Activated gamma-delta T cell treated with Interleukin-2 at 50 U/mL for 16 hours (primary cell): ENCODE data around the gene NCKAP1.
"Not testable (repeated sequence)": the region's sequence is repeated elsewhere in the genome, so short reads cannot be mapped to it uniquely, and the experiment has no call there.

Experiments used
- DNase-seq: peaks from one replicate; pipeline ENCODE4 v3.0.0-alpha.2; 2020

NCKAP1 gene

DNA sequence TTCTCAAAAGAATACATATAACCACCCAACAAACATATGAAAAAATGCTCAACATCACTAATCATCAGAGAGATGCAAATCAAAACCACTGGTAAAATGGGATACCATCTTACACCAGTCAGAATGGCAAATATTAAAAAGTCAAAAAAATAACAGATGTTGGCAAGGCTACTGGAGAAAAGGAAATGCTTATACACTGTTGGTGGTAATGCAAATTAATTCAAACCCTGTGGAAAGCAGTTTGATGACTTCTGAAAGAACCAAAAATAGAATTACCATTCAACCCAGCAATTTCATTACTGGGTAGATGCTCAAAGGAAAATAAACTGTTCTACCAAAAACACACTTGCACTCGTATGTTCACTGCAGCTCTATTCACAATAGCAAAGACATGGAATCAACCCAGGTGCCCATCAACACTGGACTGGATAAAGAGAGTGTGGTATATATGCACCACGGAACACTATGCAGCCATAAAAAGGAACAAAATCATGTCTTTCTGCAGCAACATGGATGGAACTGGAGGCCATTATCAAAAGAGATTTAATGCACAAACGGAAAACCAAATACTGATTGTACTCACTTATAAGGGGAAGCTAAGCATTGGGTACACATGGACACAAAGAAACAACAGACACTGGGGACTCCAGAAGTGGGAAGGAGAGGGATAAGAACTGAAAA lies 38.8 kb downstream of the NCKAP1 start:
- no peak for DNase-seq

DNA sequence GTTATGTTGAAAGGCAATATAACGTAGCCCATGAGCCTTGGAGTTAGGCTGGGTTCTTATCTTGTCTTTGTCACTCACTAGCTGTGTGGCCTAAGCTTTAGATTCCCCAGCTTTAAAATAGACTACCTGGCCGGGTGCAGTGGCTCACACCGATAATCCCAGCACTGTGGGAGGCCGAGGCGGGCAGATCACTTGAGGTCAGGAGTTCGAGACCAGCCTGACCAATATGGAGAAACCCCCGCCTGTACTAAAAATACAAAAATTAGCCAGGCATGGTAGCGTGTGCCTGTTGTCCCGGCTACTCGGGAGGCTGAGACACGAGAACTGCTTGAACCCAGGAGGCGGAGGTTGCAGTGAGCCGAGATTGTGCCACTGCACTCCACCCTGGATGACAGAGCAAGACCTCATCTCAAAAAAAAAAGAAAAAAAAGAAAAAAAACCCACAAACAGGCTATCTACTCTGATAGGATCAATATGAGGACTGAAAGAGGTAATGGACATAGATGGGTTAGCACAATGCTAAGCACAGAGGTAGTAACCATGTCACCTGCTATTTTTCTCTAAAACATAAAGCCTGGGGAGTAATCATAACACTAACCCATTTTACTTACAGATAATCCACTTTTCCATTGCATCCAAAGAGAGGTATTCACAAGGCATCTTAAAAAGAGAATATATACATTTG lies 43.9 kb downstream of the NCKAP1 start:
- DNase-seq = no peak

DNA sequence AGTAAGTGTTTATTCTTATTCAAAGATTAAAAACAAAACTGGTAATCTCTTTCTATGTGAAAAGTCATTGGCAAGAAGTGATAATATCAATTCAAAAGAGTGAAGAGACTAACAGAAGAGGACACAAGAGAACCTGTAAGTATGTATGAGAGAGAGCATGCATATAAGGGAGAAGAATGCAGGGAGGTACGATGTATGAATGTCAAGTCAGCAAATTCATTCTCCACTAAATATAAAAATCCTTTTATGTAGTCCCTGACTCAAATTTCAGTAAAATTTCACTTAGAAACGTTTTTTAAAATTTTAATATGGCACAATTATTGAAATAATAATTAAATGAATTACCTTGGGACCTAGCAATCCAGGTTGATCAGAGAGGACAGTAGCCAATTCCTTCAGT lies 55.3 kb downstream of the NCKAP1 start:
- no peak for DNase-seq

DNA sequence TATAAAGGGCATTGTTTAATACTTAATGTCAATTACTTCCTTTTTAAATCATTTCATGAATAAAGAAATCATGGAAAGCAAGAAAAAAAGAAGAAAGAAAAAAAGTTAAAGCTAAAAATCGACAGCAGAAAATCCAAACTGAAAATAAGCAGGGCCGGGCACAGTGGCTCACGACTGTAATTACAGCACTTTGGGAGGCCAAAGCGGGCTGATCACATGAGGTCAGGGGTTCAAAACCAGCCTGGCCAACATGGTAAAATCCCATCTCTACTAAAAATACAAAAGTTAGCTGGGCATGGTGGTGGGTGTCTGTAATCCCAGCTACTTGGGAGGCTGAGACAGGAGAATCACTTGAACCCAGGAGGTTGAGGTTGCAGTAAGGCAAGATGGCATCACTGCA lies 56.8 kb downstream of the NCKAP1 start:
- not testable (repeated sequence) for DNase-seq

DNA sequence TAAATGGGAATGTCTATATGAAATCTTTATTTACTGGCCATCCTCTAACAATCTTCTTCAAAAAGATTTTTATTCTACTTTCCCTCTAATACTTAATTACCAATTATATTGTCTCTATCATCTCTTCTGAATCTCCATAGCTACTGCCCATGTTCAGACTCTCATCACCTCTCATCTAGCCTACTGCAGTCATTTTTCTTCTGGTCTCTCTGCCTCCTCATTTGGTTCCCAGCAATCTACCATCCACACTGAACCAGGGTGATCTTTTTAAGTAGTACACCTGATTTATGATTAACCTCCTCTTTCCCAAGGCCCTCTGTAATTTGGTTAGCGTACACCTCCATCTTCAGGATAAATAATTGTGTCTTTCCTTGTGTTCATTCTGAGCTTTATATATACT lies 57.6 kb downstream of the NCKAP1 start:
- DNase-seq = no peak

DNA sequence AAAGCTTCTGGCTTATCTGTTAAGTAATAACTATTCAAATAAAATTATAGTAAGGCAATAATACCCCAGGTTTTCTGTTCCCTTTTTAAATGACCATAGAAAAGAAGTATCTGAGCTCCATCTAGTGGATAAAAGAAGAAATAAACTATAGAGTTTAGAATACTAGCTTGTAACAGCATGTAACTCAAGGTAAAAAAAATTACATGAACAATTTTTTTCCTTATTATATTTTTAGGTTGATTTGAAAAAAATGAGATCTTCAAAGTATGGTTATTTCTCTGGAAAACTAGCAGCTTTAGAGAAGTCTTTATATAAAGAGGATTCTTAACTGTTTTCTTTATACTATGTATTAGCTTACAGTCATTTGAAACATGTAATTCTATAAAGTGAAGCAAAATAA lies 58.1 kb downstream of the NCKAP1 start:
- no peak for DNase-seq

DNA sequence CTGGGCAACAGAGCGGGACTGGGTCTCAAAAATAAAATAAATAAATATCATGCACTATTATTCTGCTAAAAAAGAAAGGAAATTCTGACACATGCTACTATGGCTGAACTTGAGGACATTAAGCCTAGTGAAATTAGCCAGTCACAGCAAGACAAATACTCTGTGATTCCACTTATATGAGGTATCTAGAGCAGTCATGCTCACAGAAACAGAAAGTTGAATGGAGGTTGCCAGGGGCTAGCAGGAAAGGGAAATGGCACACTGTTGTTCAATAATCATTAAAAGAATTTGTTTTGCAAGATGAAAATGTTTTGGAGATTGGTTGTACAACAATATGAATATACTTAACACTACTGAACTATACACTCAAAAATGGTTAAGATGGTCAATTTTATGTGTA lies 60.8 kb downstream of the NCKAP1 start:
- no peak for DNase-seq

DNA sequence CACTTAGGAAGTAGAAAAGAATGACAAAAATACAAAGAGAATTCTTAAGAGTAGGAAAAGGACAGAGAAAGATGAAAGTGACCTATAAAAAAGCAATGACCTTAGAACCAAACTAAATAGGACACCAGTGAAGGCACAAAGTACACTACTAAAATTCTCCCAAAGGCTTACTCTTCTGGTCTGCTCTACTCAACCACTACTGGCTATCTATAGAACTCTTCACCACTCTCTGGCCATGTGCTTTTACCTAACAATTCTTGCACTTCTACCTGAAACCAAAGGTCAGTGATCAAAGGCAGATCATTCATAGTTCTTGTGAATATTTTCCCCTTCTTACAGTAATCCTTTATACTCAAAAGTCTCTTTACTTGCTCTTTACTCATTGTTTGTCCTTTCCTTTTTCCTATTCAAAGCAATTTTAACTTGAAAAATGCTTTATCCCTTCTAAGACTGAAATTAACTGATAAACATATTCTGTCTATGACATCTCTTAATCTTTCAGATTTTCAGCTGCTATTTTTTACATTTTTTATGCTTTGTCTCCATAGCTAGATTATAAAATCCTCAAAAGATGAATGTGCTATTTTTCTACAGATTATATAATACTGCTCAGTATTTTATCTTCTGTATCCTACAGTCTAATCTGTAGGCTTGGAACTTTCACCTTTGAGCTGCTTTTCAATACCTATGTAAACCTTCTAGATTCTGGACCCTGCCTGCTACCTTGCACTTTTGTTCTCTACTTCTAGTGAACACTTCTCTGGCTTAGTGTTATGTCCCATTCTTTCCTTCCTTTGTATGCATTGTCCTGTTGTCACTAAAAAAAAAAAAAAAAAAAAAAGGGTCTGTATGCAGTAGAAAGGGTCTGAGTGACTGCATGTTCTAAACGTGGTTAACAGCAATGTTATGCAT lies 64.6 kb downstream of the NCKAP1 start:
- no peak for DNase-seq

DNA sequence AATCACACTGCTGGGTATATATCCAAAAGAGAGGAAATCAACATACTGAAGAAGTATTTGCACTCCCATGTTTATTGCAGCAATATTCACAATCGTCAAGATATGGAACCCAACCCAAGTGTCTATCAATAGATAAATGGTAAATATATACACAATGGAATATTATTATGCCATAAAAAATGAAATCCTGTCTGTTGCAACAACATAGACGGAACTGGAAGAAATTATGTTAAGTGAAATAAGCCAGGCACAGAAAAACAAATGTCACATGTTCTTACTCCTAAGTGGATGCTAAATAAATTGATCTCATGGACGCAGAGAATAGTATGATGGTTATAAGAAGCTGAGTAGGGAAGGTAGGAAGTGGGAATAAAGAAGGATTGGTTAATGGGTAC lies 65.7 kb downstream of the NCKAP1 start:
- no peak for DNase-seq

DNA sequence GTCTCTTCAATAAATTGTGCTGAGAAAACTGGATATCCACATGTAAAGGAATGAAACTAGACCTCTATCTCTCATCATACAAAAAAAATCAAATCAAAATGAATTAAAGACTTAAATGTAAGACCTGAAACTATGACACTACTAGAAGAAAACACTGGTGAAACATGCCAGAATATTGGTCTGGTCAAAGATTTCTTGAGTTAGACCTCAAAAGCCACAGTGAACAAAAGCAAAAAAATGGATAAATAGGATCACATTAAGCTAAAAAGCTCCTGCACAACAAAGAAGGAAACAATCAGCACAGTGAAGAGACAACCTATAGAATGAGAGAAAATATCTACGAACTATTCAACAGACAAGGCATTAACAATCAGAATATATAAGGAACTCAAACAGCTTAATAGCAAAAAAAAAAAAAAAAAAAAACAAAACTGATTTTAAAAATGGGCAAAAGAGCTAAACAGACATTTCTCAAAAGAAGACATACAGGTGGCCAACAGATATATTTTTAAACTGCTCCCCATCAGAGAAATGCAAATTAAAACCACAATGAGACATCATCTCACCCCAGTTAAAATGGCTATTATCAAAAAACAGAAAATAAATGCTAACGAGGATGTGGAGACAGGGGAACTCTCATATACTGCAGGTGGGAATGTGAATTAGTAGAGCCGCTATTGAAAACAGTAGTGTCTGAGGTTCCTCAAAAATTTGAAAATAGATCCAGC lies 66.3 kb downstream of the NCKAP1 start:
- no peak for DNase-seq

DNA sequence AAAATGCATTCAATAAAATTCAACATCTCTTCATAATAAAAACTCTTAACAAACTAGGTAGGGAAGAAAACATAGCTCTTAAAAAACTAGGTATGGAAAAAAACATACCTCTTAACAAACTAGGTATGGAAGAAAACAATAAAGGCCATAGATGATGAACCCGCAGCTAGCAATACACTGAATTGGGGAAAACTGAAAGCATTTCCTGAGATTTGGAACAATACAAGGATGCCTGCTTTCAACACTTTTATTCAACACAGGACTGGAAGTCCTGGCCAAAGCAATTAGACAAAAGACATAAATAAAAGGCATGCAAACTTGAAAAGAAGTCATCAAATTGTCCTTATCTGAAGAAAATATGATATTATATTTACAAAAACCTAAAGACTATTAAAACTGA lies 67.8 kb downstream of the NCKAP1 start:
- DNase-seq = no peak

DNA sequence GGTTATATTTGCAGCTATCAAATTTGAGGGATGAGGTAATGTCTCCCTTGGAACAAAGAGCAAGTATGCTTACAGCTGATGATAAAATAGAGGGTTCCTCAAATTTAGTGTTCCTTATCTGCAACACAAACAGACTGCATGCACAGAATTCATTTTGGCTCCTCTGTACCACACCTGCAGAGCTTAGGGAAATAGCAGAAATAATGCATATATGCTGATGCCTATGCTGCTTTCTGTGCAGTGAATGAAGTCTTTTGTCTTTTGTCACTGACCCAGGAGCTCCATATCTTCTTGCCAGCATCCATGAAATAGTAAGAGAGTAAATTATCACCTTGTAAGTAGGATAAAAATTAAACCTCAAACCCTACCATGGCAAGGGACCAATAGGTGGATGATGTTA lies 69.8 kb downstream of the NCKAP1 start:
- no peak for DNase-seq

DNA sequence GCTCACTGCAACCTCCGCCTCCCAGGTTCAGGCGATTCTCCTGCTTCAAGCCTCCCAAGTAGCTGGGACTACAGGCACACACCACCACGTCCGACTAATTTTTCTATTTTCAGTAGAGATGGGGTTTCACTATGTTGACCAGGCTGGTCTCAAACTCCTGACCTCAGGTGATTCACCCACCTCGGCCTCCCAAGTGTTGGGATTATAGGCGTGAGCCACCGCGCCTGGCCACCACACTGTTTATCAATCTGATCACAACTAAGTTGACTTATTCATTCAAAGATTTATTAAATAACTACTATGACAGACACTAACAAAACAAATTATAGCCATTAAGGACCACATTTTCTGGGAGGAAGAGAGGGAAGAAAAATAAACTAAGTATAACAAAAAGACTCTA lies 71.9 kb downstream of the NCKAP1 start:
- DNase-seq = not testable (repeated sequence)

DNA sequence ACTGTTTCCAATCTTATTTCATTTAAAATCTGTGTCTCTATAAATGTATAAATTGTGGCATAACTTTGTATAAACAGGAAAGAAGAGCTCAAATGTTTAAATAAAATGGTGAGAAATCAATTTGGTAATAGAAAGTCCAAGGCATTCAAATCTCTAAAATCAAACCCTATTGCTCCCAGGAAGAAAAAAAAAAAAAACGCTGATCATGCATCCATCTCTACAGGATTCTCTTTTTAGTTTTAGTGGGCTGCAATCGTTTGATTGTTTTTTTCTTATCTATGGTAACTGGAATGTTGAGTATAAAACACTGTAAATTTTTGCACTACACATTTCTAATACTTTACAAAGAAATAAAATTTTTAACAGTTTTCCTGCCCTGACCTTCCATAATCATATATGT lies 75.6 kb downstream of the NCKAP1 start:
- DNase-seq = no peak

DNA sequence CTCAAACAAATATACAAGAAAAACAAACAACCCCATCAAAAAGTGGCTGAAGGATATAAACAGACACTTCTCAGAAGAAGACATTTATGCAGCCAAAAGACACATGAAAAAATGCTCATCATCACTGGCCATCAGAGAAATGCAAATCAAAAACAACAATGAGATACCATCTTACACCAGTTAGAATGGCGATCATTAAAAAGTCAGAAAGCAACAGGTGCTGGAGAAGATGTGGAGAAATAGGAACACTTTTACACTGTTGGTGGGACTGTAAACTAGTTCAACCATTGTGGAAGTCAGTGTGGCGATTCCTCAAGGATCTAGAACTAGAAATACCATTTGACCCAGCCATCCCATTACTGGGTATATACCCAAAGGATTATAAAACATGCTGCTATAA lies 77.4 kb downstream of the NCKAP1 start:
- not testable (repeated sequence) for DNase-seq

DNA sequence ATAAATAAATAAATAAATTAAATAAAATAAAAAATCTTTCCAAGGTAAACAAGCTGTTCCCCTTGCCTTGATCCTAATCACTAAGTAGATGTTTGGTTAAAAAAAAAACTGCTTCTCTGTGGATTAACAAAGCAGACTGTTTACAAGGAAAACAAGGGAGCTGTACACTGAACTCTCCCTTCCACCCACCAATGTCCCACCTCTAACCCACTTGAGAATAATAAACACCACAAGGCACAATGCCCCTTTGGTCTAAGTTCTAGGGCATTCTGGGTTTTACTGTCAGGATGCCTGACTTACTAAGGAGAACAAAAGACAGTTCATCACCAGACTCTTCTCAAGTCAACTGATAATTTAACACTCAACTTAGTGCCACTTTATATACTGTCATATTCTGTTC lies 83.5 kb downstream of the NCKAP1 start:
- DNase-seq = no peak

DNA sequence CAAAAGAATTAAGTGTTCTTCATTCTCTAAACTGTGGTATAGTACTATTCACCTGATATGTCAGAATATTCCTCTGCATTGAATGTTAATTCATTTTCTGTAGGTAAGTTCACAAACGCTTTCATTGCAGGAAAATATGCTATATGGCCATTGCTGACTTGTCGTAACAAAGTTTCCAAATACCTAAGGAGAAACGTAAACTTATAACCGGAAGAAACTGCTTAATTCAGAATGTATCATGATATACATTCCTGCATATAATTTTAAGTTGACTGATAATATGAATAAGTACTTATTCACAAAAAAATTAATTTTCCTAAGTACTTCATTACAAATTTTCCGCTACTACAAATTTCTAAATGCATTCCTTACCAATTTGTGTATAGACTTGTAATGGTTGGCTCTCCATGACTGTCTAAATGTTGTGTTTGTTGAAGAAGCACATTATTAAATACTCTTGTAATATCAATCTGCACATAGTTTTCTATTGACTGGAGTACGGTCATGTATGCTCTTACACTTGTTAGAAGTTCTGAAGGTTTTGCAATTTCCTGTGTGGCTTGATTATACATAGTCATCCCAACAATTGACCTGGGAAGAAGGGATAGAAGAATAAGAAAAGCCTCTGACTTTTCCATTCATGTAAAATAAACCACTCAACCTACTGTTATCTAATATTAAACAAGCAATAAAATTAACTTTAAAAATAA lies 85.4 kb downstream of the NCKAP1 start:
- no peak for DNase-seq

DNA sequence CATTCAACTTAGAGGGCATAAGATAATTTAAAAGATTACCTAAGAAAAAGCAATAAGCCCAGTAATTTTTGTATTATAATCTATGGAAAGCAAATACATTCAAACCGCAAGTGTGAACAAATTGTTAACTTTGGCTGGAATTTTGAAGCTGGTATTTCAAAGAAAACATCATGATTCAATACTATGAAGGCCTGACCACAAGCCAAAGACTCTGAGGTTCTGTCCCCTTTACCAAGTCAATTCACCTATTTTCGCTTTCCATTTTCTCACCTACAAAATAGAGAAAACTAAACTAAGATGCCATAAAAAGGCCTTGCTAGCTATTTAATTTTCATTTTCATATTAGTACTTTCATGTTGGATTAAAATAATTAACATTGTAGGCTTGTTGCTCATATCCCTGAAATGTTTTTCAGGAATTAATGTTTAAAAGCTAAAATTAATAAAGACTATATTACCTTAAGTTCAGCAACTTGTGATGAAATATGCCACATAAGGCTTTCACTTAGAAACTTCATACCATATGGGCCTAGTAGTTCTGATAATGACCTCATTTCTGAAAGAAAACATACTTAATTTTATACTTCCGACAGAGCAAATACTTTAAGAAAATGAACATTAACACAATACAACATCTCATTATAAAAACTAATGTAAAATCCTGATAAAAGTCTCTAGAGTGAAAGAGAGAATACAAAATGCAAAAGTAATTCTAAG lies 86.2 kb downstream of the NCKAP1 start:
- DNase-seq = no peak

DNA sequence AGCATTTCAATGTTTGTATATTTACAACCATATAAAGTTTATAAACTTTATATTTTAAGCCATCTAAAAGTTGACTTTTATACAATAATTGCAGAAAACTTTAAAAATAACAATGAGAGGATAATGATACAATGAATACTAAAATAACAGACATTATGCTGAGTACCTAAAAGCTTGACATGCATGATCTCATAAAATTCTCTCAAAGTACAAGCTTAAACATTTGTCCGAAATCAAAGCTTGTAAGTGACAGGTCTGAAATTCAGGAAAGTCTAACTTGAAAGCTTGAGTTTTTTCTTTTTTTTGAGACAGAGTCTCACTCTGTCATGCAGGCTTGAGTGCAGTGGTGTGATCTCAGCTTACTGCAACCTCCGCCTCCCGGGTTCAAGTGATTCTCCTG lies 87.7 kb downstream of the NCKAP1 start:
- DNase-seq = no peak

DNA sequence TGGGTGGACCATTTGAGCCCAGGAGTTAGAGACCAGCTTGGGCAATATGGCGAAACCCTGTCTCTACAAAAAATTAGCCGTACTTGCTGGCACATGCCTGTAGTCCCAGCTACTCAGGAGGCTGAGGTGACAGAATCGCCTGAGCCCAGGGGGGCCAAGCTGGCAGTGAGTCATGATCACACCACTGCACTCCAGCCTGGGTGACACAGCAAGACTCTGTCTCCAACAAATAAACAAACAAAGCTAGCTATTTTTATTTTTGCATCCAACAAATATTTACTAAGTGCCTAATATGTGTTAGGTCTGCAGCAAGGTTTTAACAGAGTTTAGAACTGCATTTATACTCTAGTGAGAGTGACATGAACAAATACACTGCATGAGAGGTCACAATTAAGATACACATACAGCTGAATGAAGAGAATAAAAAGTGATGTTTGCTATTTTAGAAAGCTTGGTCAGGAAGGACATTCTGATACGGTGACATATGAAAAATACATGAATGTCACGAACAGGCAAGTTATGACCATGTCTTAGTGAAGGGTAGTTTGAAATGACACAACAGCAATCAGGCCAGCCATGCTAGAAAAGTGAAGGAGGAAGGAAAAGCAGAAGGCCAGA lies 88.6 kb downstream of the NCKAP1 start:
- DNase-seq = no peak

DNA sequence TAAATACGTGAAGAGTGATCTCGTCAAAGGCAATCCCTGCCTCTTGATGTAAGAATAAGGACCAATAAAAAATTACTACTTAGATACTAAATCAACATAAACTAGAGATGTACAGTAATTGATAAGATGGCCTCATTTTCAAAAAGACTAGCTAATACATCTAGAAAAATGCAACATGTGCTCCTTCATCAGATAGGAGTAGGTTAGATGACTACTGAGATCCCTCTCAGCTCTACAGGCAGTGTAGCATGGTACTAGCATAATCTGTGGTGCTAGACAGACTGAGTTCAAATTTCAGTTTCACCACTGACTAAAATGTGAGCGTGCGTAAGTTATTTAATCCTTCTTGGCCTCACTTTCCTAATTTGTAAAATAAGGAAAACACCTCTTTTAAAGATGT lies 89.2 kb downstream of the NCKAP1 start:
- DNase-seq = no peak
